ENCODE measurements around the gene UTF1. TPM values are rescaled to one million over a fixed set of nuclear protein-coding genes. Genes with fewer than 3 reads are reported as not detected.

UTF1 gene
- total and polyA plus RNA-seq, 9 of the 15 experiments (the other 6 are each of a cell fraction or from before 2014, with no cell fraction given) = 0.35 to 0.46 TPM; not detected in 7

DNA sequence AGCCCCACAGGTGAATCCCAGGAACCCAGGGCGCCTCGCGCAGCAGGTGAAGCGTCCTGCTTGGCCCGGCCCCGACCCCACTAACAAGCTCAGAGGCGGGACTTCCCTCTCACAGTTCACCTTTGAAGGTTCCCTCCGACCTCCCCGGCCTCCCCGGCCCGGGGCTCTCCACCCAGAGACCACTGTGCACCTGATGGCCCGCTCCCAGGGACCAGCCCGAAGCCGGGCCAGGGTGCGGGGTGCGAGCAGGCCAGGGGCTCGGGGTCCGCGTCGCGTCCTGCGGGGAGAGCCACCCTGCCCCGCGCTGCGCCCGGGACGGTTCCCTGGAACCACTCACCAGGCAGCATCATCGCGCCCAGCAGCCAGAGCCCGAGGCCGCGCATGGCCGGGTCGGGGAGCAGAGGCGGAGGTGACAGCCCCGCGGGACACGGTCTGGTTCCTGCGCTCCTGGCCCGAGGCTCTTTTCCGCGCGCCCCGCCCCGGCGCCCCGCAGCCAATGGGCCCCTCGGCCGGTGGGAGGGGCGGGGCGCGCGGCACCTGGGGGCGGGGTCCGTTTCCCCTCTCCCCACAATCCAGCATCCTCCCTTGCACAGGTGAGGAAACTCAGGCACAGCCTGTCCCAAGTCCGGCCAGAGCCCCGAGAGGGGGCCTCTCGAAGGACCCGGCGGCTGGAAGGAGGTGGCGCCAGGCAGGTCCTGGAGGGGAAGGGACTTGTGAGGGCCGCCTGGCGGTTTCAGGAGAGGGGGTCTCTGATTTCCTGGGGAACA lies 46.6 kb downstream of the UTF1 start, which contains the start of gene ADAM8:
TSS of gene ADAM8 (minus strand) at position 434 of the 767 bp plus-strand sequence. CDS start at position 383, 51 bp downstream.
- ChIA-PET CTCF (ENCODE audit: low intra/inter-chr PET ratio) (no interaction called here), POLR2A (interaction anchor here (0.5 kb wide), 1 partner anchor 30 kb away, joined by 4 read pairs; no protein-coding TSS in a partner anchor)
- TF ChIP-seq, protein P1, sequence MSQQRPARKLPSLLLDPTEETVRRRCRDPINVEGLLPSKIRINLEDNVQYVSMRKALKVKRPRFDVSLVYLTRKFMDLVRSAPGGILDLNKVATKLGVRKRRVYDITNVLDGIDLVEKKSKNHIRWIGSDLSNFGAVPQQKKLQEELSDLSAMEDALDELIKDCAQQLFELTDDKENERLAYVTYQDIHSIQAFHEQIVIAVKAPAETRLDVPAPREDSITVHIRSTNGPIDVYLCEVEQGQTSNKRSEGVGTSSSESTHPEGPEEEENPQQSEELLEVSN (IDR thresholded peaks at IDR 0.05; ENCODE audit: borderline replicate concordance in 1 of 2, extremely low read depth in 1 of 2, insufficient read depth in 1 of 2, insufficient read length in 1 of 2, low read depth in 1 of 2, low read length in 1 of 2, poor library complexity in 1 of 2, severe bottlenecking in 1 of 2) = peak in 1 of 2 experiments; percentile 30
- TF ChIP-seq WHSC1 (IDR thresholded peaks at IDR 0.05; ENCODE audit: low read length) (no peak), HNRNPK (IDR thresholded peaks at IDR 0.05; ENCODE audit: low read depth, low read length, poor library complexity, severe bottlenecking) (no peak), ZBTB7A (IDR thresholded peaks at IDR 0.05; ENCODE audit: borderline replicate concordance, control insufficient read depth, low read depth, low read length) (peak; percentile 35; the same call in 1 of the 2 replicates), POLR2G (IDR thresholded peaks at IDR 0.05; ENCODE audit: low read depth, low read length) (peak; percentile 47; the same call in 1 of the 2 replicates), RBFOX2 (IDR thresholded peaks at IDR 0.05; ENCODE audit: low read depth, low read length) (peak; percentile 34; the same call in 1 of the 2 replicates), ZFX (CRISPR knock-in tag; IDR thresholded peaks at IDR 0.05) (0 out of 2 replicates have a peak, but pooled peaks have one; percentile 16)
- TF ChIP-seq, protein P2, sequence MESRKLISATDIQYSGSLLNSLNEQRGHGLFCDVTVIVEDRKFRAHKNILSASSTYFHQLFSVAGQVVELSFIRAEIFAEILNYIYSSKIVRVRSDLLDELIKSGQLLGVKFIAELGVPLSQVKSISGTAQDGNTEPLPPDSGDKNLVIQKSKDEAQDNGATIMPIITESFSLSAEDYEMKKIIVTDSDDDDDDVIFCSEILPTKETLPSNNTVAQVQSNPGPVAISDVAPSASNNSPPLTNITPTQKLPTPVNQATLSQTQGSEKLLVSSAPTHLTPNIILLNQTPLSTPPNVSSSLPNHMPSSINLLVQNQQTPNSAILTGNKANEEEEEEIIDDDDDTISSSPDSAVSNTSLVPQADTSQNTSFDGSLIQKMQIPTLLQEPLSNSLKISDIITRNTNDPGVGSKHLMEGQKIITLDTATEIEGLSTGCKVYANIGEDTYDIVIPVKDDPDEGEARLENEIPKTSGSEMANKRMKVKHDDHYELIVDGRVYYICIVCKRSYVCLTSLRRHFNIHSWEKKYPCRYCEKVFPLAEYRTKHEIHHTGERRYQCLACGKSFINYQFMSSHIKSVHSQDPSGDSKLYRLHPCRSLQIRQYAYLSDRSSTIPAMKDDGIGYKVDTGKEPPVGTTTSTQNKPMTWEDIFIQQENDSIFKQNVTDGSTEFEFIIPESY (CRISPR knock-in tag; IDR thresholded peaks at IDR 0.05) = peak; percentile 61; the same call in 1 of the 2 replicates
- WGBS (ENCODE audit: insufficient coverage, low coverage, missing lambda C conversion rate) = 61% methylated on average over 10 of the region's 63 CpGs
- Histone ChIP-seq H3K4me2 (ENCODE audit: insufficient read depth, low read length) (peak within 1 kb of the TSS; percentile 51), H2AFZ (ENCODE audit: low read depth, low read length) (0 out of 2 replicates have a peak within 1 kb of the TSS, but pooled peaks have one; percentile 37), H3K9me1 (ENCODE audit: control insufficient read depth, insufficient read depth, low read length) (peaks cover 3% of the 10 kb centered on the region), H4K20me1 (replicated peaks; ENCODE audit: control insufficient read depth, insufficient read depth, low read length) (no peaks in the 10 kb centered on the region), H3K4me1 (replicated peaks in 1 of 2; ENCODE audit: control insufficient read depth in 2 of 2, insufficient read depth in 2 of 2, low read length in 2 of 2) (peaks cover 40 to 90% of the 10 kb centered on the region in 2 experiments), H3K36me3 (ENCODE audit: control insufficient read depth, insufficient read depth, low read length) (peaks cover 17% of the 10 kb centered on the region; the same call in 1 of the 3 replicates), H3K4me3 (peak within 1 kb of the TSS; percentile 10; the same call in 1 of the 2 replicates), H3K79me2 (ENCODE audit: control insufficient read depth, insufficient read depth, low read length) (no peaks in the 10 kb centered on the region), H3K9ac (ENCODE audit: insufficient read depth in 1 of 2, low read depth in 2 of 2, low read length in 2 of 2) (peak within 1 kb of the TSS; percentile 46 to 84; a peak in 3 of 4 replicates), H3K27me3 (ENCODE audit: control insufficient read depth in 2 of 2, insufficient read depth in 2 of 2, low read length in 2 of 2) (no peaks in the 10 kb centered on the region), H3K9me3 (replicated peaks; ENCODE audit: control insufficient read depth, insufficient read depth, low read depth, low read length) (no peaks in the 10 kb centered on the region), H3K27ac (ENCODE audit: extremely low read depth, low read depth, low read length) (peak within 1 kb of the TSS; percentile 92)
- FAIRE-seq (no peak), ATAC-seq (peak; percentile 38), DNase-seq (ENCODE audit: extremely low read depth in 1 of 4, low spot score in 3 of 4) (peak; percentile 37 to 78 (median 74))
- no TSS peak for BruUV-seq (replicated peaks)
- intact Hi-C loops (cut with micrococcal nuclease) = no loop called here
- in situ Hi-C loops (cut with MboI) = no loop called here

Measured in K562 (cell line).